HEK293T (cell line): ENCODE data around the gene FCRL2.

Experiments used
- ARNT ChIP-seq: fragments of 450-650 bp; IDR thresholded peaks from 2 replicates; pipeline ENCODE4 v1.6.1; 2017; ENCODE audit warnings: mild to moderate bottlenecking
- BHLHE40 ChIP-seq: fragments of 450-650 bp; IDR thresholded peaks from 2 replicates; pipeline ENCODE4 v1.6.1; 2016; ENCODE audit warnings: mild to moderate bottlenecking, moderate library complexity, borderline replicate concordance
- FOXM1 ChIP-seq: fragments of 450-650 bp; IDR thresholded peaks from 2 replicates; pipeline ENCODE4 v1.6.1; 2017; ENCODE audit warnings: mild to moderate bottlenecking, borderline replicate concordance
- HDGF ChIP-seq: fragments of 450-650 bp; IDR thresholded peaks from 2 replicates; pipeline ENCODE4 v1.6.1; 2017; ENCODE audit warnings: antibody characterized with exemption, borderline replicate concordance
- NFRKB ChIP-seq: fragments of 450-650 bp; IDR thresholded peaks from 2 replicates; pipeline ENCODE4 v1.6.1; 2016; ENCODE audit warnings: mild to moderate bottlenecking, moderate library complexity
- SP1 ChIP-seq: fragments of 450-650 bp; IDR thresholded peaks from 2 replicates; pipeline ENCODE4 v1.6.1; 2017
- ZNF384 ChIP-seq: fragments of 450-650 bp; IDR thresholded peaks from 2 replicates; pipeline ENCODE4 v1.6.1; 2016

GRCh38 chr1:157766792-157767191, 10.1 kb downstream of the FCRL2 start:
- TF ChIP-seq NFRKB (no peak), SP1 (no peak), FOXM1 (no peak), ARNT (no peak), BHLHE40 (no peak), ZNF384 (no peak), HDGF (no peak)
